ENCODE results near the gene SIRT4. TPM values are rescaled to one million over a fixed set of nuclear protein-coding genes. Genes with fewer than 3 reads are reported as not detected.

SIRT4 gene
- total and polyA plus RNA-seq, 10 of the 15 experiments (the other 5 are each of a cell fraction or from before 2014, with no cell fraction given): 0.19 to 0.98 (median 0.44) TPM

DNA sequence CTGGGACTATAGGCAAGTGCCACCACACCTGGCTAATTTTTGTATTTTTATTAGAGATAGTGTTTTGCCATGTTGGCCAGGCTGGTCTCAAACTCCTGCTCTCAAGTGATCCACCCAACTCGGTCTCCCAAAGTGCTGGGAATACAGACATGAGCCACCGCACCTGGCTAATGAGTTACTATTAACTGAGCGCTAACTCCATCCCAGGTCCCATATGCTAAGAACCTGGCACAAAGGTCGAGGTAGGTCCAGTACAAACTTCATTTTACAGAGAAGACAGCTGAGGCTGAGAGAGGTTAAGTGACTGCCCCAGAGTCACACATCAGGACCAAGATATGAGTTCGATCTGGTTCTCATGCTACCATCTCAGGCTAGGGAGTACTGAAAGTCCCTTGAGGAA is 29.9 kb downstream of the SIRT4 start:
- RAD21 ChIA-PET (ENCODE audit: unreplicated experiment): no interaction called here
- H3K36me3 ChIP-seq (ENCODE audit: control insufficient read depth in 2 of 2, insufficient read depth in 2 of 2, low read length in 1 of 2): no peaks in the 10 kb centered on the region
- H3K79me2 ChIP-seq (ENCODE audit: control insufficient read depth, insufficient read depth, low read length): no peaks in the 10 kb centered on the region
- no peak overlapping the region for H3K4me2 ChIP-seq (ENCODE audit: control insufficient read depth, insufficient read depth)
- H2AFZ ChIP-seq (ENCODE audit: control insufficient read depth, low read depth, low read length): no peak overlapping the region
- ATAC-seq (no peak), DNase-seq (ENCODE audit: low read depth, low spot score) (no peak), FAIRE-seq (no peak)
- no peak overlapping the region for H3K9ac ChIP-seq (ENCODE audit: control insufficient read depth, insufficient read depth, low read length)
- POLR2A ChIA-PET: interaction anchor here (0.6 kb wide), 1 partner anchor 317 kb away, joined by 5 read pairs; no protein-coding TSS in a partner anchor
- H3K27me3 ChIP-seq (replicated peaks in 1 of 2; ENCODE audit: control insufficient read depth in 2 of 2, insufficient read depth in 2 of 2, low read length in 1 of 2): no peaks in the 10 kb centered on the region; a peak in 1 of 4 replicates
- in situ Hi-C loops (cut with MboI): no loop called here
- H3K4me3 ChIP-seq: no peak overlapping the region
- intact Hi-C loops (cut with micrococcal nuclease; ENCODE audit: unreplicated experiment): no loop called here
- no peak overlapping the region for H3K27ac ChIP-seq (ENCODE audit: control insufficient read depth, insufficient read depth)
- 41% methylated on average over 5 of the region's 5 CpGs for WGBS (ENCODE audit: insufficient coverage, insufficient replicate concordance, low lambda C conversion rate, missing lambda C conversion rate)
- H3K9me3 ChIP-seq (replicated peaks; ENCODE audit: control insufficient read depth, insufficient read depth, low read length): peaks cover 4% of the 10 kb centered on the region; the same call in 2 of the 3 replicates
- H4K20me1 ChIP-seq (ENCODE audit: control insufficient read depth, insufficient read depth): no peaks in the 10 kb centered on the region
- no TSS peak for BruUV-seq (replicated peaks)
- H3K4me1 ChIP-seq (ENCODE audit: control insufficient read depth, insufficient read depth, low read length): no peaks in the 10 kb centered on the region
- SMC1A ChIA-PET (ENCODE audit: uncharacterized antibody, unreplicated experiment): no interaction called here
- CTCF ChIA-PET: interaction anchor here (0.8 kb wide), 1 partner anchor 98 kb away, joined by 4 read pairs; no protein-coding TSS in a partner anchor
- TF ChIP-seq SP1 (IDR thresholded peaks at IDR 0.05; ENCODE audit: low read depth, low read length) (no peak), MXI1 (IDR thresholded peaks at IDR 0.05; ENCODE audit: low read depth, low read length) (no peak), ATF3 (IDR thresholded peaks at IDR 0.05; ENCODE audit: borderline replicate concordance, extremely low read depth, low read depth, low read length) (no peak), POU2F2 (IDR thresholded peaks at IDR 0.05; ENCODE audit: borderline replicate concordance, low read depth, low read length) (no peak), GATAD2B (conservative IDR thresholded peaks at IDR 0.05; ENCODE audit: low read depth) (no peak), LARP7 (IDR thresholded peaks at IDR 0.05) (no peak), ZSCAN29 (IDR thresholded peaks at IDR 0.05) (no peak), YBX1 (IDR thresholded peaks at IDR 0.05) (no peak), ATF7 (IDR thresholded peaks at IDR 0.05; ENCODE audit: low read depth) (no peak), NR2C1 (IDR thresholded peaks at IDR 0.05) (no peak)
- TF ChIP-seq, protein P1, sequence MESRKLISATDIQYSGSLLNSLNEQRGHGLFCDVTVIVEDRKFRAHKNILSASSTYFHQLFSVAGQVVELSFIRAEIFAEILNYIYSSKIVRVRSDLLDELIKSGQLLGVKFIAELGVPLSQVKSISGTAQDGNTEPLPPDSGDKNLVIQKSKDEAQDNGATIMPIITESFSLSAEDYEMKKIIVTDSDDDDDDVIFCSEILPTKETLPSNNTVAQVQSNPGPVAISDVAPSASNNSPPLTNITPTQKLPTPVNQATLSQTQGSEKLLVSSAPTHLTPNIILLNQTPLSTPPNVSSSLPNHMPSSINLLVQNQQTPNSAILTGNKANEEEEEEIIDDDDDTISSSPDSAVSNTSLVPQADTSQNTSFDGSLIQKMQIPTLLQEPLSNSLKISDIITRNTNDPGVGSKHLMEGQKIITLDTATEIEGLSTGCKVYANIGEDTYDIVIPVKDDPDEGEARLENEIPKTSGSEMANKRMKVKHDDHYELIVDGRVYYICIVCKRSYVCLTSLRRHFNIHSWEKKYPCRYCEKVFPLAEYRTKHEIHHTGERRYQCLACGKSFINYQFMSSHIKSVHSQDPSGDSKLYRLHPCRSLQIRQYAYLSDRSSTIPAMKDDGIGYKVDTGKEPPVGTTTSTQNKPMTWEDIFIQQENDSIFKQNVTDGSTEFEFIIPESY (IDR thresholded peaks at IDR 0.05): no peak
- TF ChIP-seq, protein P2, sequence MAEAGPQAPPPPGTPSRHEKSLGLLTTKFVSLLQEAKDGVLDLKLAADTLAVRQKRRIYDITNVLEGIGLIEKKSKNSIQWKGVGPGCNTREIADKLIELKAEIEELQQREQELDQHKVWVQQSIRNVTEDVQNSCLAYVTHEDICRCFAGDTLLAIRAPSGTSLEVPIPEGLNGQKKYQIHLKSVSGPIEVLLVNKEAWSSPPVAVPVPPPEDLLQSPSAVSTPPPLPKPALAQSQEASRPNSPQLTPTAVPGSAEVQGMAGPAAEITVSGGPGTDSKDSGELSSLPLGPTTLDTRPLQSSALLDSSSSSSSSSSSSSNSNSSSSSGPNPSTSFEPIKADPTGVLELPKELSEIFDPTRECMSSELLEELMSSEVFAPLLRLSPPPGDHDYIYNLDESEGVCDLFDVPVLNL (IDR thresholded peaks at IDR 0.05; ENCODE audit: low read depth, low read length): no peak

Measured in GM12878 (cell line).